ENCODE data around the gene RNF222.
"Not testable (repeated sequence)": the region's sequence is repeated elsewhere in the genome, so short reads cannot be mapped to it uniquely, and the experiment has no call there.

The RNF222 gene

GRCh38 chr17:8409966-8410882 is 12.6 kb upstream of the RNF222 start:
- peak; percentile 79 for DNase-seq

GRCh38 chr17:8408371-8408770 is 10.7 kb upstream of the RNF222 start:
- DNase-seq: no peak

GRCh38 chr17:8406174-8406573 is 8.5 kb upstream of the RNF222 start:
- no peak for DNase-seq

GRCh38 chr17:8405499-8406016 is 7.9 kb upstream of the RNF222 start:
- no peak for DNase-seq

GRCh38 chr17:8402921-8403536 is 5.4 kb upstream of the RNF222 start:
- DNase-seq: no peak

GRCh38 chr17:8401107-8401506 is 3.5 kb upstream of the RNF222 start:
- no peak for DNase-seq

- no peak for DNase-seq
Observed at GRCh38 chr17:8398980-8399379, 1.4 kb upstream of the RNF222 start.

GRCh38 chr17:8394497-8394896 is 3.1 kb downstream of the RNF222 start:
- not testable (repeated sequence) for DNase-seq

- DNase-seq: peak; percentile 66
Observed at GRCh38 chr17:8393470-8394231, 4.0 kb downstream of the RNF222 start.

- no peak for DNase-seq
Observed at GRCh38 chr17:8392674-8393469, 4.8 kb downstream of the RNF222 start.

GRCh38 chr17:8392274-8392673 is 5.4 kb downstream of the RNF222 start:
- no peak for DNase-seq

- DNase-seq: no peak
Observed at GRCh38 chr17:8391711-8392110, 5.9 kb downstream of the RNF222 start.

- peak; percentile 55 for DNase-seq
Observed at GRCh38 chr17:8387914-8388651, 9.5 kb downstream of the RNF222 start.

- DNase-seq: no peak
Observed at GRCh38 chr17:8386841-8387240, 10.8 kb downstream of the RNF222 start.

GRCh38 chr17:8384801-8385378 is 12.7 kb downstream of the RNF222 start:
- DNase-seq: no peak

GRCh38 chr17:8383143-8383822 is 14.3 kb downstream of the RNF222 start, which contains the start of gene RPL26:
TSS of gene RPL26 (minus strand) at chr17:8383193. CDS start at chr17:8382310, 883 bp downstream.
- DNase-seq: peak; percentile 97

- no peak for DNase-seq
Observed at GRCh38 chr17:8382880-8383142, 14.8 kb downstream of the RNF222 start.

GRCh38 chr17:8382052-8382879 is 15.4 kb downstream of the RNF222 start:
- DNase-seq: no peak

GRCh38 chr17:8380049-8380448 is 17.6 kb downstream of the RNF222 start:
- no peak for DNase-seq

- DNase-seq: not testable (repeated sequence)
Observed at GRCh38 chr17:8378117-8378516, 19.5 kb downstream of the RNF222 start.
